ENCODE data around the gene ANXA4.

The ANXA4 gene

DNA sequence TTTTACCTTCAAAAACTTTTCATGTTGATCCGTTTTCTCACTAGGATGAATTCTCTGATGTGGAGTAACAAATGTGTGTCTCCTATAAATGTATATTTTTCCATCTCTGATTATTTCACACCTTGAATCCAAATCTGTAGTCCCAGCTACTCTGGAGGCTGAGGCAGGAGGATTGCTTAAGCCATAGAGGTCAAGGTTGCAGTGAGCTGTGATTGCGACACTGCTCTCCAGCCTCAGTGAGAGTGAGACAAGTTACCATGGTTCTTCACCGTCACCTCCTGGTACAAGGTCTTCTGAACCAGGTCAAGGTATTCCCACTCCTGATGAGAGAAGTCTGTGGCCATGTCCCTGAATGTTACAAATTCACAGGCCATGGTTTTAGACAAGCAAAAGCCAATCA is 102.6 kb downstream of the ANXA4 start:
- Histone ChIP-seq H3K79me2 (ENCODE audit: insufficient read depth, low read length) (no peaks in the 10 kb centered on the region), H2AFZ (ENCODE audit: low read length) (no peak overlapping the region), H3K9me3 (ENCODE audit: low read length) (no peaks in the 10 kb centered on the region), H3K9me2 (ENCODE audit: low read depth, low read length) (no peaks in the 10 kb centered on the region), H3K9ac (ENCODE audit: low read length) (no peak overlapping the region), H3F3A (ENCODE audit: insufficient read depth, low read length) (no peaks in the 10 kb centered on the region), H3K4me3 (ENCODE audit: low read depth, low read length, poor library complexity, severe bottlenecking) (no peak overlapping the region), H3K36me3 (ENCODE audit: insufficient read depth, low read length) (peaks cover 49% of the 10 kb centered on the region), H3K4me1 (ENCODE audit: insufficient read depth, low read length, severe bottlenecking) (no peaks in the 10 kb centered on the region), H3K27me3 (ENCODE audit: insufficient read depth, low read length) (no peaks in the 10 kb centered on the region), H3K4me2 (ENCODE audit: low read length) (no peak overlapping the region), H3K27ac (ENCODE audit: low read depth, low read length, poor library complexity, severe bottlenecking) (no peak overlapping the region), H4K20me1 (ENCODE audit: insufficient read depth, low read length) (no peaks in the 10 kb centered on the region)
- TF ChIP-seq, protein P1, sequence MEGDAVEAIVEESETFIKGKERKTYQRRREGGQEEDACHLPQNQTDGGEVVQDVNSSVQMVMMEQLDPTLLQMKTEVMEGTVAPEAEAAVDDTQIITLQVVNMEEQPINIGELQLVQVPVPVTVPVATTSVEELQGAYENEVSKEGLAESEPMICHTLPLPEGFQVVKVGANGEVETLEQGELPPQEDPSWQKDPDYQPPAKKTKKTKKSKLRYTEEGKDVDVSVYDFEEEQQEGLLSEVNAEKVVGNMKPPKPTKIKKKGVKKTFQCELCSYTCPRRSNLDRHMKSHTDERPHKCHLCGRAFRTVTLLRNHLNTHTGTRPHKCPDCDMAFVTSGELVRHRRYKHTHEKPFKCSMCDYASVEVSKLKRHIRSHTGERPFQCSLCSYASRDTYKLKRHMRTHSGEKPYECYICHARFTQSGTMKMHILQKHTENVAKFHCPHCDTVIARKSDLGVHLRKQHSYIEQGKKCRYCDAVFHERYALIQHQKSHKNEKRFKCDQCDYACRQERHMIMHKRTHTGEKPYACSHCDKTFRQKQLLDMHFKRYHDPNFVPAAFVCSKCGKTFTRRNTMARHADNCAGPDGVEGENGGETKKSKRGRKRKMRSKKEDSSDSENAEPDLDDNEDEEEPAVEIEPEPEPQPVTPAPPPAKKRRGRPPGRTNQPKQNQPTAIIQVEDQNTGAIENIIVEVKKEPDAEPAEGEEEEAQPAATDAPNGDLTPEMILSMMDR (IDR thresholded peaks at IDR 0.05; ENCODE audit: low read length), result no peak
- TF ChIP-seq EZH2 (IDR thresholded peaks at IDR 0.05; ENCODE audit: borderline replicate concordance, low read length), result no peak

DNA sequence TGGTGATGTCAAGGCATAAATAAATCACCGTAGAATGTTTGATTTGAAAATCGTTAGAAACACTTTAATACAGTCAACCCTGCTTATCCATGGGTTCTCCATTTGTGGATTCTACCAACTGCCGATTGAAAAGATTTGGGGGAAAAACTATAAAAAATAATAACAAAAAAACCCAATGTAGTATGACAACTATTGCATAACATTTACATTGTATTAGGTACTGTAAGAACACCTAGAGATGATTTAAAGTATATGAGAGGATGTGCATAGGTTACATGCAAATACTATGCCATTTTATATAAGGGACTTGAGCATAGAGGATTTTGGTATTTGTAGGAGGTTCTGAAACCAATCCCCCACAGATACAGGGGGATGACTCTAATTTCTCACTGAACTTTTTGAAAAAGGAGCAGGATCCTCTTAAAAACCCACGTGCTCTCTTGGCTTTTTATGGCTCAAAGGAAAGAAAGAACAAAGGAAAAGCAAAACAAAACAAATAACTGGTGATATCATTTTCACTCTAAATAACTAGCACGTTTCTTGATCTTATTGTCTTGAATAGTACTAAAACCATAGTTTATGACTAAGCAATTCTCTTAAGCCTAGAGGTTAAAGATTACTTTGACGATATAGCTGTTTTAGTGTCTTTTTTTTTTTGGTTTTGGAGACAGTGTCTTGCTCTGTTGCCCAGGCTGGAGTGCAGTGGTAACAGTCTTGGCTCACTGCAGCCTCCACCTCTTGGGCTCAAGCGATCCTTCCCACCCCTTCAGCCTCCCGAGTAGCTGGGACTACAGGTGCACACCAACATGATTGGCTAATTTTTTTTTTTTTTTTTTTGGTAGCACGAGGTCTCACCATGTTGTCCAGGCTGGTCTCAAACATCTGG is 104.5 kb downstream of the ANXA4 start:
- Histone ChIP-seq H3K4me1 (ENCODE audit: insufficient read depth, low read length, severe bottlenecking) (no peaks in the 10 kb centered on the region), H3K36me3 (ENCODE audit: insufficient read depth, low read length) (peaks cover 54% of the 10 kb centered on the region)

DNA sequence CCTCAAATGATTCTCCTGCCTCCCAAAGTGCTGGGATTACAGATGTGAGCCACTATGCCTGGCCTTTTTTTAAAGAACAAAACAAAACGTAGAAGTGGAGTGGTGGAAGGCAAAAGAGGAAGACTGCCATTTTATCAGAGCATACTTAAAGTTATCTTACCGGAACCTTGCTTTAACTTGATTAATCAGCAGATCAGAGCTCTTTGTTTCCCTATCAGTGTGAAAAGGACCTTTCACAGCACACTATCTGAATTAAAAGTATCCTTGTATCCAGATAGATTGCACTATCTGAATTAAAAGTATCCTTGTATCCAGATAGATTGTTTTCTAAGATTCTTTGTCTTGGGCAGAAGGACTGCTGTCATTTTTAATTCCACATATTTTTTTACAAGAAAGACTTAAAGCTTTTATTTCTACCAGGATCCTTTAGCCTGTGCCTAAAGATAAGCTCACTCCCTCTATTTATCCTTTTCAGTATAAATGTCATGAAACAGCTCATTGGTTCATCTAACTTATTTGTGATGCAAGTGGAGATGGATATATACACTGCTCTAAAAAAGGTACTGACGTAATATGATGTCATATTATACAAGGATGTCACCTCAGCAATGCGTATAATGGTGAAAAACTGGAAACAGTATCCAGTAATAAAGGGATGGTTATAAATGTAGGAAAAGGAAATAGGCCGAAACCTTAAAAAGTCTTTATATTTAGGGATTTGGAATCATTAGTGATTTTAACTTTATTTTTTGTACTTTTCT is 105.3 kb downstream of the ANXA4 start:
- Histone ChIP-seq H3K27me3 (ENCODE audit: insufficient read depth, low read length) (no peaks in the 10 kb centered on the region), H3K4me3 (ENCODE audit: low read depth, low read length, poor library complexity, severe bottlenecking) (no peak overlapping the region), H3K9me3 (ENCODE audit: low read length) (no peaks in the 10 kb centered on the region), H3K79me2 (ENCODE audit: insufficient read depth, low read length) (no peaks in the 10 kb centered on the region), H4K20me1 (ENCODE audit: insufficient read depth, low read length) (no peaks in the 10 kb centered on the region), H3K4me2 (ENCODE audit: low read length) (no peak overlapping the region), H3K9ac (ENCODE audit: low read length) (no peak overlapping the region), H3K9me2 (ENCODE audit: low read depth, low read length) (no peaks in the 10 kb centered on the region), H3K4me1 (ENCODE audit: insufficient read depth, low read length, severe bottlenecking) (no peaks in the 10 kb centered on the region), H2AFZ (ENCODE audit: low read length) (no peak overlapping the region), H3F3A (ENCODE audit: insufficient read depth, low read length) (no peaks in the 10 kb centered on the region), H3K36me3 (ENCODE audit: insufficient read depth, low read length) (peaks cover 59% of the 10 kb centered on the region), H3K27ac (ENCODE audit: low read depth, low read length, poor library complexity, severe bottlenecking) (no peak overlapping the region)
- no peak for TF ChIP-seq EZH2 (IDR thresholded peaks at IDR 0.05; ENCODE audit: borderline replicate concordance, low read length)
- TF ChIP-seq, protein P1 (IDR thresholded peaks at IDR 0.05; ENCODE audit: low read length), result no peak

More for the DNA sequence above, 104.5 kb downstream of the ANXA4 start:
- Histone ChIP-seq H3K9me2 (ENCODE audit: low read depth, low read length) (no peaks in the 10 kb centered on the region), H3K79me2 (ENCODE audit: insufficient read depth, low read length) (no peaks in the 10 kb centered on the region), H3K27ac (ENCODE audit: low read depth, low read length, poor library complexity, severe bottlenecking) (no peak overlapping the region), H3F3A (ENCODE audit: insufficient read depth, low read length) (no peaks in the 10 kb centered on the region), H3K4me2 (ENCODE audit: low read length) (no peak overlapping the region), H3K27me3 (ENCODE audit: insufficient read depth, low read length) (no peaks in the 10 kb centered on the region), H3K9ac (ENCODE audit: low read length) (no peak overlapping the region), H2AFZ (ENCODE audit: low read length) (no peak overlapping the region), H4K20me1 (ENCODE audit: insufficient read depth, low read length) (no peaks in the 10 kb centered on the region), H3K4me3 (ENCODE audit: low read depth, low read length, poor library complexity, severe bottlenecking) (no peak overlapping the region), H3K9me3 (ENCODE audit: low read length) (no peaks in the 10 kb centered on the region)
- TF ChIP-seq, protein P1 (IDR thresholded peaks at IDR 0.05; ENCODE audit: low read length), result no peak
- no peak for TF ChIP-seq EZH2 (IDR thresholded peaks at IDR 0.05; ENCODE audit: borderline replicate concordance, low read length)

Measured in OCI-LY1 (cell line).